AML-193 (cell line): ENCODE data around the gene NOXA1.
"Not testable (repeated sequence)": the region's sequence is repeated elsewhere in the genome, so short reads cannot be mapped to it uniquely, and the experiment has no call there.

Experiments used
- DNase-seq, 2 experiments: peaks; one replicate each; lab custom pipeline; 2025; lab: John Stamatoyannopoulos, UW

NOXA1 gene

GRCh38 chr9:137465000-137465719 is 42.0 kb downstream of the NOXA1 start:
- no peak for DNase-seq

- no peak for DNase-seq
Observed at GRCh38 chr9:137465720-137466388, 42.7 kb downstream of the NOXA1 start.

GRCh38 chr9:137466389-137467085 is 43.3 kb downstream of the NOXA1 start:
- not testable (repeated sequence) for DNase-seq

- DNase-seq, result no peak
Observed at GRCh38 chr9:137467161-137467581, 44.0 kb downstream of the NOXA1 start.

- DNase-seq, result no peak
Observed at GRCh38 chr9:137467896-137468295, 44.7 kb downstream of the NOXA1 start.

- DNase-seq, result no peak
Observed at GRCh38 chr9:137470785-137471184, 47.6 kb downstream of the NOXA1 start.

GRCh38 chr9:137474271-137474670 is 51.1 kb downstream of the NOXA1 start:
- no peak for DNase-seq

- DNase-seq, result no peak
Observed at GRCh38 chr9:137475666-137476065, 52.5 kb downstream of the NOXA1 start.

GRCh38 chr9:137476856-137477255 is 53.7 kb downstream of the NOXA1 start:
- DNase-seq, result no peak

GRCh38 chr9:137477778-137478612 is 54.8 kb downstream of the NOXA1 start:
- no peak for DNase-seq

- DNase-seq, result no peak
Observed at GRCh38 chr9:137478613-137478961, 55.4 kb downstream of the NOXA1 start.

- DNase-seq, result no peak
Observed at GRCh38 chr9:137478962-137479861, 56.0 kb downstream of the NOXA1 start.

- DNase-seq, result no peak
Observed at GRCh38 chr9:137479892-137480685, 56.9 kb downstream of the NOXA1 start.

GRCh38 chr9:137480686-137481683 is 57.8 kb downstream of the NOXA1 start:
- no peak for DNase-seq

GRCh38 chr9:137482094-137482781 is 59.0 kb downstream of the NOXA1 start:
- peak; percentile 25 to 46 for DNase-seq
